DOHH2 (cell line): ENCODE data around the gene SMC6.

Experiments
- H3F3A ChIP-seq: fragments of 200-600 bp; sonication (generic), shearing (Covaris generic); 2 replicates; pipeline ENCODE4 v1.6.0; 2016; ENCODE audit warnings: antibody characterized with exemption, mild to moderate bottlenecking; ENCODE audit not compliant: control insufficient read depth, insufficient read depth
- H3K27ac ChIP-seq: fragments of 200-600 bp; sonication (generic); 2 replicates; pipeline ENCODE4 v1.5.1; 2014; ENCODE audit warnings: low read depth, mild to moderate bottlenecking, low read length, moderate library complexity
- H3K27me3 ChIP-seq: fragments of 200-600 bp; sonication (generic); 2 replicates; pipeline ENCODE4 v1.6.1; 2014; ENCODE audit warnings: mild to moderate bottlenecking, low read length, mixed read lengths; ENCODE audit not compliant: control insufficient read depth
- H3K36me3 ChIP-seq: fragments of 200-600 bp; sonication (generic); 2 replicates; pipeline ENCODE4 v1.6.1; 2014; ENCODE audit warnings: mild to moderate bottlenecking, low read length, moderate library complexity, mixed read lengths; ENCODE audit not compliant: control insufficient read depth
- H3K4me1 ChIP-seq: fragments of 200-600 bp; sonication (generic); 2 replicates; pipeline ENCODE4 v1.6.1; 2014; ENCODE audit warnings: mild to moderate bottlenecking, low read length, mixed read lengths; ENCODE audit not compliant: control insufficient read depth
- H3K4me2 ChIP-seq: fragments of 200-600 bp; sonication (generic); 2 replicates; pipeline ENCODE4 v1.6.0; 2014; ENCODE audit warnings: mild to moderate bottlenecking, low read length, moderate library complexity
- H3K4me3 ChIP-seq: fragments of 200-600 bp; sonication (generic); 2 replicates; pipeline ENCODE4 v1.5.1; 2014; ENCODE audit warnings: mild to moderate bottlenecking, low read length, mixed read lengths
- H3K79me2 ChIP-seq: fragments of 200-600 bp; sonication (generic); 2 replicates; pipeline ENCODE4 v1.6.1; 2014; ENCODE audit warnings: mild to moderate bottlenecking, low read length, mixed read lengths; ENCODE audit not compliant: control insufficient read depth
- H3K9me2 ChIP-seq: fragments of 200-600 bp; sonication (generic); replicated peaks from 2 replicates; pipeline ENCODE4 v1.6.1; 2014; ENCODE audit warnings: mild to moderate bottlenecking, low read length, mixed read lengths; ENCODE audit not compliant: control insufficient read depth
- H3K9me3 ChIP-seq: fragments of 200-600 bp; sonication (generic); 2 replicates; pipeline ENCODE4 v1.6.1; 2014; ENCODE audit warnings: antibody characterized with exemption, low read length, mixed read lengths; ENCODE audit not compliant: control insufficient read depth, insufficient read depth
- H4K20me1 ChIP-seq: fragments of 200-600 bp; sonication (generic); 2 replicates; pipeline ENCODE4 v1.6.0; 2014; ENCODE audit warnings: low read depth, mild to moderate bottlenecking, antibody characterized with exemption, low read length, moderate library complexity; ENCODE audit not compliant: control insufficient read depth, insufficient read depth
- CTCF ChIP-seq: fragments of 200-600 bp; sonication (generic); IDR thresholded peaks from one replicate; pipeline ENCODE4 v1.5.1; 2014; ENCODE audit warnings: antibody characterized with exemption, mild to moderate bottlenecking, low read depth, low read length; ENCODE audit not compliant: poor library complexity, severe bottlenecking
- EZH2phosphoT487 ChIP-seq: fragments of 200-600 bp; sonication (generic); IDR thresholded peaks from 2 replicates; pipeline ENCODE4 v1.6.1; 2017; ENCODE audit warnings: borderline replicate concordance, mild to moderate bottlenecking, antibody characterized with exemption, low read length, moderate library complexity, mixed read lengths

The SMC6 gene

GRCh38 chr2:17759805-17760204, 6.2 kb upstream of the SMC6 start:
- peaks cover 15% of the 10 kb centered on the region for H4K20me1 ChIP-seq
- no peak overlapping the region for H3K4me2 ChIP-seq
- H3K27me3 ChIP-seq: no peaks in the 10 kb centered on the region
- H3K9me2 ChIP-seq: no peaks in the 10 kb centered on the region
- no peak overlapping the region for H3K4me3 ChIP-seq
- H3K4me1 ChIP-seq: peaks cover 22% of the 10 kb centered on the region
- no peak overlapping the region for H3K27ac ChIP-seq
- TF ChIP-seq EZH2phosphoT487: no peak
- no peak for TF ChIP-seq CTCF
- no peaks in the 10 kb centered on the region for H3K9me3 ChIP-seq
- H3F3A ChIP-seq: no peaks in the 10 kb centered on the region
- peaks cover 72% of the 10 kb centered on the region for H3K79me2 ChIP-seq
- H3K36me3 ChIP-seq: peaks cover 69% of the 10 kb centered on the region

- H3K4me2 ChIP-seq: no peak overlapping the region
- TF ChIP-seq CTCF: no peak
- no peak for TF ChIP-seq EZH2phosphoT487
- no peaks in the 10 kb centered on the region for H3K27me3 ChIP-seq
- no peaks in the 10 kb centered on the region for H3K9me3 ChIP-seq
- no peaks in the 10 kb centered on the region for H3F3A ChIP-seq
- no peaks in the 10 kb centered on the region for H3K9me2 ChIP-seq
- peaks cover 77% of the 10 kb centered on the region for H3K79me2 ChIP-seq
- H3K4me1 ChIP-seq: peaks cover 22% of the 10 kb centered on the region
- peaks cover 65% of the 10 kb centered on the region for H3K36me3 ChIP-seq
- no peak overlapping the region for H3K27ac ChIP-seq
- H4K20me1 ChIP-seq: peaks cover 18% of the 10 kb centered on the region
- H3K4me3 ChIP-seq: no peak overlapping the region
Measured at GRCh38 chr2:17758118-17758517, 4.5 kb upstream of the SMC6 start.

- H3K9me3 ChIP-seq: no peaks in the 10 kb centered on the region
- H3K27me3 ChIP-seq: no peaks in the 10 kb centered on the region
- peaks cover 27% of the 10 kb centered on the region for H3K4me1 ChIP-seq
- peak overlapping the region; percentile 15; the same call in 1 of the 2 replicates for H3K4me2 ChIP-seq
- H3F3A ChIP-seq: peaks cover 6% of the 10 kb centered on the region; the same call in 1 of the 2 replicates
- peaks cover 85% of the 10 kb centered on the region for H3K79me2 ChIP-seq
- H3K4me3 ChIP-seq: no peak overlapping the region
- no peak overlapping the region for H3K27ac ChIP-seq
- H3K9me2 ChIP-seq: no peaks in the 10 kb centered on the region
- H3K36me3 ChIP-seq: peaks cover 58% of the 10 kb centered on the region
- no peak for TF ChIP-seq CTCF
- no peak for TF ChIP-seq EZH2phosphoT487
- peaks cover 18% of the 10 kb centered on the region for H4K20me1 ChIP-seq
Measured at GRCh38 chr2:17757321-17757720, 3.7 kb upstream of the SMC6 start.

GRCh38 chr2:17756668-17757067, 3.1 kb upstream of the SMC6 start:
- Histone ChIP-seq H3K4me3 (no peak overlapping the region), H3K4me2 (peak overlapping the region; percentile 38), H3K27ac (no peak overlapping the region)

More at GRCh38 chr2:17756668-17757067, 3.1 kb upstream of the SMC6 start:
- no peaks in the 10 kb centered on the region for H3K27me3 ChIP-seq
- peaks cover 90% of the 10 kb centered on the region for H3K79me2 ChIP-seq
- H3K4me1 ChIP-seq: peaks cover 34% of the 10 kb centered on the region
- peaks cover 12% of the 10 kb centered on the region for H3F3A ChIP-seq
- H4K20me1 ChIP-seq: peaks cover 18% of the 10 kb centered on the region
- H3K9me3 ChIP-seq: no peaks in the 10 kb centered on the region
- no peak for TF ChIP-seq CTCF
- TF ChIP-seq EZH2phosphoT487: no peak
- peaks cover 61% of the 10 kb centered on the region for H3K36me3 ChIP-seq
- H3K9me2 ChIP-seq: no peaks in the 10 kb centered on the region
